Heart right ventricle (tissue), 16 donors: ENCODE measurements around the gene LEMD2. TPM values are rescaled to one million over a fixed set of nuclear protein-coding genes. Genes with fewer than 3 reads are reported as not detected.

Experiments
- ATAC-seq, 8 donors: fragments of 200-7000 bp; cut with Tn5 transposase; one replicate each; pipeline ENCODE4 v1.9.1; 2020; ENCODE audit warnings: mild to moderate bottlenecking in 8 of 8, moderate library complexity in 8 of 8, moderate number of reproducible peaks in 1 of 8
- DNase-seq, 2 donors: peaks; one replicate each; pipeline ENCODE4 v3.0.0-alpha.2; 2020
- H3K27ac ChIP-seq, 10 donors: fragments of 200-600 bp; sonication (generic) in 2 of 10; one replicate each; pipeline versions ENCODE4 v1.5.0 to v1.8.0; 2020 to 2022; ENCODE audit warnings: mild to moderate bottlenecking in 3 of 10
- H3K27me3 ChIP-seq, 7 donors: fragments of 200-600 bp; one replicate each; pipeline ENCODE4 v1.8.0; 2021 to 2022; ENCODE audit warnings: mild to moderate bottlenecking in 2 of 7
- H3K36me3 ChIP-seq, 9 donors: fragments of 200-600 bp; sonication (generic) in 1 of 9; one replicate each; pipeline versions ENCODE4 v1.5.0 to v1.8.0; 2020 to 2022; ENCODE audit warnings: mild to moderate bottlenecking in 2 of 9
- H3K4me1 ChIP-seq, 9 donors: fragments of 200-600 bp; sonication (generic) in 1 of 9; one replicate each; pipeline versions ENCODE4 v1.5.0 to v1.8.0; 2020 to 2022; ENCODE audit warnings: mild to moderate bottlenecking in 4 of 9
- H3K4me3 ChIP-seq, 10 donors: fragments of 200-600 bp; sonication (generic) in 2 of 10; one replicate each; pipeline versions ENCODE4 v1.5.0 to v1.8.0; 2020 to 2022; ENCODE audit warnings: mild to moderate bottlenecking in 7 of 10, moderate library complexity in 2 of 10
- H3K9me3 ChIP-seq, 11 donors: fragments of 200-600 bp in 10 of 11; sonication (generic) in 2 of 11; one replicate each; pipeline versions ENCODE4 v1.5.0 to v1.8.0; 2013 to 2022; ENCODE audit warnings: mild to moderate bottlenecking in 2 of 11, control low read depth in 1 of 11, moderate library complexity in 1 of 11
- WGBS, 2 donors: extraction: QIAGEN DNeasy Blood & Tissue Kit; methylation state at CpG; one replicate each; pipeline ENCODE4 v1.1.7; 2013; ENCODE audit warnings: inconsistent platforms in 1 of 2; 5-methylcytosine and 5-hydroxymethylcytosine counted together
- intact Hi-C, 10 donors: fragments of 100-400 bp; cut with DNase I; formaldehyde crosslinking; loops; one replicate each; pipeline versions ENCODE4 v1.11.1 to v1.14.2; 2022
- polyA plus RNA-seq, 2 donors: library from polyadenylated mRNA; stranded (reverse); fragments of 200-250 nt; gene quantifications; one replicate each; pipeline ENCODE4 v1.2.3, GENCODE V29; 2013
- total RNA-seq, 10 donors: library from RNA; stranded (reverse); fragmentation: NEBNext Ultra II Directional in 3 of 10; extraction: Animal tissue kit (Norgen Biotek cat#: 25700) in 3 of 10; gene quantifications; one replicate each; pipeline versions ENCODE4 v1.2.1 to v1.2.4, GENCODE V29; 2021 to 2023
- TF ChIP-seq, protein P1 (sequence below), 9 donors: fragments of 200-600 bp; sonication (generic) in 2 of 9; IDR thresholded peaks; one replicate each; pipeline versions ENCODE4 v1.5.0 to v1.8.0; 2021 to 2022; ENCODE audit warnings: antibody characterized with exemption in 9 of 9, mild to moderate bottlenecking in 5 of 9, moderate library complexity in 1 of 9
- donor health status: Arrhythmogenic right ventricular cardiomyopathy.
- donor health status: ischemic (EF 13 %, LVEDD 7.1; RV severe dilation, severe dysfunction).
- donor health status: healthy with polysubstance abuse.
- donor health status: DM: no; HTN: yes; CAD: no.
- donor health status: DM: no; HTN: no; CAD: no.
- donor health status: ischemic (EF 25% LVEDD 6.9; RV normal size, moderate dysfunction).
- donor health status: ischemic (EF 25% LVEDD 5.7; RV mildly dilated, moderate dysfunction).
- donor health status: healthy.
- donor health status: DM: yes; HTN: yes; CAD: no.
- donor health status: Ischemic cardiomyopathy.
- donor health status: ischemic (EF 35%, LVEDD 5.7; RV mildly dilated, moderate dysfunction).
- donor health status: nonischemic (EF 11% LVEDD 7.7; RV severe dilation, severe dysfunction).
- donor health status: DM: yes; HTN: yes; CAD: no.
- donor health status: PGD.
- donor health status: ischemic (EF 29% LVEDD 5.4; RV normal size, mild dysfunction).
- donor health status: nonischemic (EF 23%, LVEDD 6.1; RV moderate dilation, normal function).

The LEMD2 gene
- total and polyA plus RNA-seq, 12 donors = 18.5 to 45.9 (median 27.0) TPM

- TF ChIP-seq, protein P1, sequence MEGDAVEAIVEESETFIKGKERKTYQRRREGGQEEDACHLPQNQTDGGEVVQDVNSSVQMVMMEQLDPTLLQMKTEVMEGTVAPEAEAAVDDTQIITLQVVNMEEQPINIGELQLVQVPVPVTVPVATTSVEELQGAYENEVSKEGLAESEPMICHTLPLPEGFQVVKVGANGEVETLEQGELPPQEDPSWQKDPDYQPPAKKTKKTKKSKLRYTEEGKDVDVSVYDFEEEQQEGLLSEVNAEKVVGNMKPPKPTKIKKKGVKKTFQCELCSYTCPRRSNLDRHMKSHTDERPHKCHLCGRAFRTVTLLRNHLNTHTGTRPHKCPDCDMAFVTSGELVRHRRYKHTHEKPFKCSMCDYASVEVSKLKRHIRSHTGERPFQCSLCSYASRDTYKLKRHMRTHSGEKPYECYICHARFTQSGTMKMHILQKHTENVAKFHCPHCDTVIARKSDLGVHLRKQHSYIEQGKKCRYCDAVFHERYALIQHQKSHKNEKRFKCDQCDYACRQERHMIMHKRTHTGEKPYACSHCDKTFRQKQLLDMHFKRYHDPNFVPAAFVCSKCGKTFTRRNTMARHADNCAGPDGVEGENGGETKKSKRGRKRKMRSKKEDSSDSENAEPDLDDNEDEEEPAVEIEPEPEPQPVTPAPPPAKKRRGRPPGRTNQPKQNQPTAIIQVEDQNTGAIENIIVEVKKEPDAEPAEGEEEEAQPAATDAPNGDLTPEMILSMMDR (IDR thresholded peaks at IDR 0.05) = no peak
- peaks cover 9 to 96% (median 72%) of the 10 kb centered on the region in 9 donors for H3K4me1 ChIP-seq
- no peaks in the 10 kb centered on the region for H3K9me3 ChIP-seq
- H3K27ac ChIP-seq = peak overlapping the region; percentile 36 to 94 (median 78)
- ATAC-seq (no peak), DNase-seq (no peak)
- 79 to 82% methylated on average over 7 of the region's 7 CpGs for WGBS, 2 donors
- H3K36me3 ChIP-seq = peaks cover 0 to 35% (median 0%) of the 10 kb centered on the region in 9 donors
- H3K4me3 ChIP-seq = no peak overlapping the region
- intact Hi-C loops = no loop called here
- H3K27me3 ChIP-seq = no peaks in the 10 kb centered on the region
These were observed 57.9 kb downstream of the LEMD2 start for GRCh38 chr6:33731035-33731434.

- peaks cover 0 to 36% (median 0%) of the 10 kb centered on the region in 9 donors for H3K36me3 ChIP-seq
- TF ChIP-seq, protein P1 (IDR thresholded peaks at IDR 0.05) = no peak
- no peaks in the 10 kb centered on the region for H3K27me3 ChIP-seq
- H3K27ac ChIP-seq = peak overlapping the region in 9 of 10 donors; percentile 69 to 94 (median 78)
- H3K9me3 ChIP-seq = no peaks in the 10 kb centered on the region
- WGBS, 2 donors = 60 to 63% methylated on average over 10 of the region's 10 CpGs
- ATAC-seq (peak in 3 of 8 donors; percentile 11 to 61 (median 18)), DNase-seq (no peak)
- peaks cover 9 to 93% (median 69%) of the 10 kb centered on the region in 9 donors for H3K4me1 ChIP-seq
- H3K4me3 ChIP-seq = no peak overlapping the region
- intact Hi-C loops = no loop called here
These were observed 58.3 kb downstream of the LEMD2 start for GRCh38 chr6:33730611-33731010.

- intact Hi-C loops = no loop called here
These were observed 59.9 kb downstream of the LEMD2 start for GRCh38 chr6:33729059-33729458.

DNA sequence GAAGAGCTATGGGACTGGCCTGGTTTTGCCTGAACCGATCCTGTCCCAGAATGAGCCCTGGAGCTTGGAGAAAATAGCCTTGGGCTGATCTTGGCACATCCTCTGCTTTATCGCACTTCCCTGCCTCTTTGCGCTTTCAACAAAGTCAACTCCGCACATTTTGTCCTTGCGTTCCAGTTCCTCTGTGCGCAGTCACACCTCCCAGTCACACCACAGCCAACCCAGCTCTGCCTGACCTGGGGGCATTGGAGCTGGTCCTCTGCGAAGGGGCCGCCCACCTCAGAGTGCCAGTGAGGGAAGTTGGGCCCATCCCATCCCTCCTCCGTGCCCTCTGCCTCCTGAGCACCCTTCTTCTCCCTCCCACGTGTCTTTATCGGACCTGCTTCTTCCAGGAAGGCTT lies 60.5 kb downstream of the LEMD2 start:
- no peaks in the 10 kb centered on the region for H3K9me3 ChIP-seq
- peak overlapping the region in 9 of 10 donors; percentile 69 to 94 (median 78) for H3K27ac ChIP-seq
- no peaks in the 10 kb centered on the region for H3K27me3 ChIP-seq
- ATAC-seq (peak; percentile 52 to 80 (median 71)), DNase-seq (peak; percentile 50 to 60)
- no peak overlapping the region for H3K4me3 ChIP-seq
- intact Hi-C loops = no loop called here
- H3K36me3 ChIP-seq = peaks cover 0 to 22% (median 0%) of the 10 kb centered on the region in 9 donors
- peaks cover 9 to 78% (median 58%) of the 10 kb centered on the region in 9 donors for H3K4me1 ChIP-seq
- TF ChIP-seq, protein P1 (IDR thresholded peaks at IDR 0.05) = no peak
- WGBS, 2 donors = 51 to 66% methylated on average over 11 of the region's 11 CpGs

More at GRCh38 chr6:33729059-33729458, 59.9 kb downstream of the LEMD2 start:
- peaks cover 9 to 78% (median 60%) of the 10 kb centered on the region in 9 donors for H3K4me1 ChIP-seq
- ATAC-seq (no peak), DNase-seq (no peak)
- no peaks in the 10 kb centered on the region for H3K27me3 ChIP-seq
- H3K9me3 ChIP-seq = no peaks in the 10 kb centered on the region
- 93 to 95% methylated on average over 6 of the region's 6 CpGs for WGBS, 2 donors
- TF ChIP-seq, protein P1 (IDR thresholded peaks at IDR 0.05) = no peak
- H3K4me3 ChIP-seq = no peak overlapping the region
- H3K36me3 ChIP-seq = peaks cover 0 to 27% (median 0%) of the 10 kb centered on the region in 9 donors
- peak overlapping the region in 9 of 10 donors; percentile 69 to 94 (median 78) for H3K27ac ChIP-seq
